Hepatocyte (in vitro differentiated cells): ENCODE results near the gene DUOXA1. TPM values are rescaled to one million over a fixed set of nuclear protein-coding genes. Genes with fewer than 3 reads are reported as not detected.
A peak's percentile ranks its signal among the peaks of the same experiment; 100 is the strongest.

Experiments used
- DNase-seq: peaks from one replicate; pipeline ENCODE4 v3.0.0-alpha.2; 2016; ENCODE audit warnings: low spot score
- H2AFZ ChIP-seq: fragments of 200-600 bp; sonication (generic); 2 replicates; pipeline ENCODE4 v1.6.0; 2016; ENCODE audit warnings: antibody characterized with exemption, mild to moderate bottlenecking
- H3K27ac ChIP-seq: fragments of 200-600 bp; sonication (generic); 2 replicates; pipeline ENCODE4 v1.5.1; 2016; ENCODE audit warnings: mild to moderate bottlenecking
- H3K27me3 ChIP-seq: fragments of 200-600 bp; sonication (generic); 2 replicates; pipeline ENCODE4 v1.6.1; 2016
- H3K36me3 ChIP-seq: fragments of 200-600 bp; sonication (generic); replicated peaks from 2 replicates; pipeline ENCODE4 v1.5.1; 2016; ENCODE audit warnings: low read depth; ENCODE audit not compliant: insufficient read depth
- H3K4me1 ChIP-seq: fragments of 200-600 bp; sonication (generic); 2 replicates; pipeline ENCODE4 v1.5.1; 2016; ENCODE audit warnings: mild to moderate bottlenecking, moderate library complexity; ENCODE audit not compliant: insufficient read depth
- H3K4me2 ChIP-seq: fragments of 200-600 bp; sonication (generic); 2 replicates; pipeline ENCODE4 v1.6.0; 2016
- H3K4me3 ChIP-seq: fragments of 200-600 bp; sonication (generic); 2 replicates; pipeline ENCODE4 v1.5.1; 2016; ENCODE audit warnings: mild to moderate bottlenecking
- H3K79me2 ChIP-seq: fragments of 200-600 bp; sonication (generic); 2 replicates; pipeline ENCODE4 v1.6.0; 2017; ENCODE audit warnings: mild to moderate bottlenecking
- H3K9me2 ChIP-seq: fragments of 200-600 bp; sonication (generic); replicated peaks from 2 replicates; pipeline ENCODE4 v1.6.0; 2017; ENCODE audit warnings: mild to moderate bottlenecking; ENCODE audit not compliant: insufficient read depth
- H3K9me3 ChIP-seq: fragments of 200-600 bp; sonication (generic); 2 replicates; pipeline ENCODE4 v1.5.1; 2016; ENCODE audit warnings: low read depth, mild to moderate bottlenecking
- H4K20me1 ChIP-seq: fragments of 200-600 bp; sonication (generic); 2 replicates; pipeline ENCODE4 v1.6.0; 2016; ENCODE audit warnings: mild to moderate bottlenecking; ENCODE audit not compliant: insufficient read depth, poor library complexity, severe bottlenecking
- EZH2 ChIP-seq: fragments of 200-600 bp; sonication (generic); IDR thresholded peaks from 2 replicates; pipeline ENCODE4 v1.6.1; 2016; ENCODE audit warnings: antibody characterized with exemption, mild to moderate bottlenecking, borderline replicate concordance
- EZH2phosphoT487 ChIP-seq: fragments of 200-600 bp; sonication (generic); IDR thresholded peaks from one replicate; pipeline ENCODE4 v1.6.1; 2018; ENCODE audit warnings: antibody characterized with exemption, mild to moderate bottlenecking, low read depth, moderate library complexity; ENCODE audit not compliant: unreplicated experiment, severe bottlenecking
- WGBS: methylation state at CpG from one replicate; pipeline ENCODE4 v1.1.6; 2016; ENCODE audit warnings: low lambda C conversion rate; ENCODE audit errors: missing lambda C conversion rate; 5-methylcytosine and 5-hydroxymethylcytosine counted together
- polyA plus RNA-seq: library from polyadenylated mRNA; unstranded; fragments of >200 nt; fragmentation: Nextera tagmentation; extraction: Ambion mirVana; gene quantifications from 2 replicates; pipeline ENCODE4 v1.2.1, GENCODE V29; 2016
- total RNA-seq: library from RNA; depleted of rRNA; stranded (reverse); fragments of >200 nt; gene quantifications from 2 replicates; pipeline ENCODE4 v1.2.3, GENCODE V29; 2014
- TF ChIP-seq, protein P1 (sequence below): fragments of 200-600 bp; sonication (generic); IDR thresholded peaks from 2 replicates; pipeline ENCODE4 v1.5.1; 2016; ENCODE audit warnings: antibody characterized with exemption, mild to moderate bottlenecking; ENCODE audit not compliant: poor library complexity

The DUOXA1 gene
- total and polyA plus RNA-seq, 2 experiments from 2014 or later, result 10.9 to 15.2 TPM

DNA sequence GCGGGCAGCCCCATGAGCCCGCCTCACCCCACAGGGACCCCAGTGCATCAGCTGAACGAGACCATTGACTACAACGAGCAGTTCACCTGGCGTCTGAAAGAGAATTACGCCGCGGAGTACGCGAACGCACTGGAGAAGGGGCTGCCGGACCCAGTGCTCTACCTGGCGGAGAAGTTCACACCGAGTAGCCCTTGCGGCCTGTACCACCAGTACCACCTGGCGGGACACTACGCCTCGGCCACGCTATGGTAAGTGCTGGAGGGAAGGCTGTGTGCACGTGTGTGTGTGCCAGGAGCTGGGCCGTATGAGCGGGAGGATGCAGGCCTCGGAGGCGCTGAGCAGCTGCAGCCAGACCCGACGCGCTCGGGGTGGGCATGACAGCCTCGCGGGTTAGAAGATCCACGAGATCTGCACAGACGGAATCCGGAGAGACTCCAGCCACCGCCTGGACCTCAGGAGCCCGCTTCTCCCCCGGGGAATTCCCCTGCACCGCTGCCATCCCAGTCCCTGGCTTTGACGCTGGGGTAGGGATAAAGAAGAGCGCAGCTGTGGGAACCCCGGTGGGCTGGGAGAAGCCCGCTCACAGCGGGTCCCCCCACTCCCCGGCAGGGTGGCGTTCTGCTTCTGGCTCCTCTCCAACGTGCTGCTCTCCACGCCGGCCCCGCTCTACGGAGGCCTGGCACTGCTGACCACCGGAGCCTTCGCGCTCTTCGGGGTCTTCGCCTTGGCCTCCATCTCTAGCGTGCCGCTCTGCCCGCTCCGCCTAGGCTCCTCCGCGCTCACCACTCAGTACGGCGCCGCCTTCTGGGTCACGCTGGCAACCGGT, 13.0 kb downstream of the DUOXA1 start:
- Histone ChIP-seq H3K9me3 (no peaks in the 10 kb centered on the region), H3K36me3 (no peaks in the 10 kb centered on the region), H3K9me2 (no peaks in the 10 kb centered on the region), H2AFZ (no peak overlapping the region), H3K4me1 (peaks cover 20% of the 10 kb centered on the region), H3K4me3 (no peak overlapping the region), H3K79me2 (no peaks in the 10 kb centered on the region), H3K27ac (no peak overlapping the region), H4K20me1 (no peaks in the 10 kb centered on the region), H3K4me2 (peak overlapping the region; percentile 49), H3K27me3 (peaks cover 57% of the 10 kb centered on the region)
- WGBS, result 35% methylated on average over 56 of the region's 65 CpGs
- no peak for DNase-seq
- TF ChIP-seq EZH2 (peak; percentile 30), EZH2phosphoT487 (no peak)
- TF ChIP-seq, protein P1, sequence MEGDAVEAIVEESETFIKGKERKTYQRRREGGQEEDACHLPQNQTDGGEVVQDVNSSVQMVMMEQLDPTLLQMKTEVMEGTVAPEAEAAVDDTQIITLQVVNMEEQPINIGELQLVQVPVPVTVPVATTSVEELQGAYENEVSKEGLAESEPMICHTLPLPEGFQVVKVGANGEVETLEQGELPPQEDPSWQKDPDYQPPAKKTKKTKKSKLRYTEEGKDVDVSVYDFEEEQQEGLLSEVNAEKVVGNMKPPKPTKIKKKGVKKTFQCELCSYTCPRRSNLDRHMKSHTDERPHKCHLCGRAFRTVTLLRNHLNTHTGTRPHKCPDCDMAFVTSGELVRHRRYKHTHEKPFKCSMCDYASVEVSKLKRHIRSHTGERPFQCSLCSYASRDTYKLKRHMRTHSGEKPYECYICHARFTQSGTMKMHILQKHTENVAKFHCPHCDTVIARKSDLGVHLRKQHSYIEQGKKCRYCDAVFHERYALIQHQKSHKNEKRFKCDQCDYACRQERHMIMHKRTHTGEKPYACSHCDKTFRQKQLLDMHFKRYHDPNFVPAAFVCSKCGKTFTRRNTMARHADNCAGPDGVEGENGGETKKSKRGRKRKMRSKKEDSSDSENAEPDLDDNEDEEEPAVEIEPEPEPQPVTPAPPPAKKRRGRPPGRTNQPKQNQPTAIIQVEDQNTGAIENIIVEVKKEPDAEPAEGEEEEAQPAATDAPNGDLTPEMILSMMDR, result no peak

DNA sequence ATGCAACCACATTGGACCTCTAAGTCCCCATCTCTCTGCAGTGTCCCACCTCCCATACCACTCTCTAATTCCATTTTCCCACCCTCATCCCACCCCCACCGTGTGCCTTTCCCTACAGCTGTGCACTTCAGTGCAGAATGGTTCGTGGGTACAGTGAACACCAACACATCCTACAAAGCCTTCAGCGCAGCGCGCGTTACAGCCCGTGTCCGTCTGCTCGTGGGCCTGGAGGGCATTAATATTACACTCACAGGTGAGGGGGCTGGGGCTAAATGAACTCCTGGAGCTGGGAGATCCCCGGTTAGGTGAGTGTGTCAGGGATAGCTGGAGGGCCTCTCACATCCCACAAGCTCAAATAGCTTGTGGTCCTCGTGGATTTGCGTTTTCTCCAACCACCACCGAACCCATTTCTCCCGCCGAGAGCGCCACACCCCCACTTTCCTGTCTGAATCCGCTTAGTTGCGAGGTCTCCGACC, 13.6 kb downstream of the DUOXA1 start:
- H3K4me2 ChIP-seq, result no peak overlapping the region
- TF ChIP-seq EZH2phosphoT487 (no peak), EZH2 (no peak)
- TF ChIP-seq, protein P1, result no peak
- H3K4me3 ChIP-seq, result no peak overlapping the region
- no peaks in the 10 kb centered on the region for H4K20me1 ChIP-seq
- WGBS, result 54% methylated on average over 15 of the region's 19 CpGs
- DNase-seq, result no peak
- peaks cover 62% of the 10 kb centered on the region for H3K27me3 ChIP-seq
- H3K9me3 ChIP-seq, result no peaks in the 10 kb centered on the region
- no peak overlapping the region for H3K27ac ChIP-seq
- no peak overlapping the region for H2AFZ ChIP-seq
- peaks cover 20% of the 10 kb centered on the region for H3K4me1 ChIP-seq
- no peaks in the 10 kb centered on the region for H3K36me3 ChIP-seq
- no peaks in the 10 kb centered on the region for H3K79me2 ChIP-seq
- no peaks in the 10 kb centered on the region for H3K9me2 ChIP-seq

GRCh38 chr15:45115312-45115820, 14.3 kb downstream of the DUOXA1 start:
- no peaks in the 10 kb centered on the region for H4K20me1 ChIP-seq
- H3K4me1 ChIP-seq, result peaks cover 20% of the 10 kb centered on the region
- peaks cover 65% of the 10 kb centered on the region for H3K27me3 ChIP-seq
- H3K36me3 ChIP-seq, result no peaks in the 10 kb centered on the region
- no peaks in the 10 kb centered on the region for H3K79me2 ChIP-seq
- no peak overlapping the region for H3K4me3 ChIP-seq
- no peaks in the 10 kb centered on the region for H3K9me2 ChIP-seq
- no peak overlapping the region for H2AFZ ChIP-seq
- no peak for TF ChIP-seq EZH2
- H3K27ac ChIP-seq, result no peak overlapping the region
- 77% methylated on average over 7 of the region's 7 CpGs for WGBS
- no peak overlapping the region for H3K4me2 ChIP-seq
- no peaks in the 10 kb centered on the region for H3K9me3 ChIP-seq
- no peak for DNase-seq

- no peaks in the 10 kb centered on the region for H3K36me3 ChIP-seq
- no peaks in the 10 kb centered on the region for H3K9me3 ChIP-seq
- H3K9me2 ChIP-seq, result no peaks in the 10 kb centered on the region
- no peaks in the 10 kb centered on the region for H3K79me2 ChIP-seq
- no peak for TF ChIP-seq EZH2phosphoT487
- TF ChIP-seq, protein P1, result no peak
- TF ChIP-seq EZH2, result no peak
- H4K20me1 ChIP-seq, result no peaks in the 10 kb centered on the region
- peaks cover 20% of the 10 kb centered on the region for H3K4me1 ChIP-seq
- 36% methylated on average over 2 of the region's 2 CpGs for WGBS
- DNase-seq, result no peak
- no peak overlapping the region for H3K27ac ChIP-seq
- no peak overlapping the region for H3K4me3 ChIP-seq
- H3K27me3 ChIP-seq, result peaks cover 71% of the 10 kb centered on the region
- H2AFZ ChIP-seq, result no peak overlapping the region
- H3K4me2 ChIP-seq, result peak overlapping the region; percentile 84
These were observed 15.0 kb downstream of the DUOXA1 start for GRCh38 chr15:45114751-45115085.
